DMS114 treated with DMSO at 0.1 percent for 48 hours (cell line): ENCODE results near the gene FIGN.

Experiments
- DNase-seq: peaks from one replicate; lab custom pipeline; 2025; ENCODE audit not compliant: unreplicated experiment; lab: John Stamatoyannopoulos, UW

FIGN gene

GRCh38 chr2:163737190-163737439 is 1.3 kb upstream of the FIGN start:
- DNase-seq = peak; percentile 76

- DNase-seq = no peak
These were observed 803 bp upstream of the FIGN start for GRCh38 chr2:163736433-163737189.

GRCh38 chr2:163734881-163735684 is 725 bp downstream of the FIGN start:
- DNase-seq = peak; percentile 95

GRCh38 chr2:163734401-163734800 is 1.4 kb downstream of the FIGN start:
- DNase-seq = no peak

- peak; percentile 62 for DNase-seq
These were observed 1.9 kb downstream of the FIGN start for GRCh38 chr2:163733956-163734355.

- peak; percentile 68 for DNase-seq
These were observed 2.4 kb downstream of the FIGN start for GRCh38 chr2:163733301-163733938.

- peak; percentile 51 for DNase-seq
These were observed 3.1 kb downstream of the FIGN start for GRCh38 chr2:163732727-163733126.

GRCh38 chr2:163731735-163732134 is 4.1 kb downstream of the FIGN start:
- peak; percentile 56 for DNase-seq

GRCh38 chr2:163730556-163730955 is 5.3 kb downstream of the FIGN start:
- no peak for DNase-seq

GRCh38 chr2:163729636-163730273 is 6.1 kb downstream of the FIGN start:
- no peak for DNase-seq

- DNase-seq = no peak
These were observed 11.9 kb downstream of the FIGN start for GRCh38 chr2:163723881-163724280.

- peak; percentile 64 for DNase-seq
These were observed 12.5 kb downstream of the FIGN start for GRCh38 chr2:163723348-163723747.

GRCh38 chr2:163719331-163719730 is 16.5 kb downstream of the FIGN start:
- DNase-seq = no peak

- DNase-seq = peak; percentile 82
These were observed 17.7 kb downstream of the FIGN start for GRCh38 chr2:163717993-163718680.

- DNase-seq = peak; percentile 83
These were observed 18.3 kb downstream of the FIGN start for GRCh38 chr2:163717515-163717914.

GRCh38 chr2:163716101-163716500 is 19.7 kb downstream of the FIGN start:
- no peak for DNase-seq

GRCh38 chr2:163715668-163716067 is 20.1 kb downstream of the FIGN start:
- DNase-seq = no peak

GRCh38 chr2:163715199-163715598 is 20.6 kb downstream of the FIGN start:
- DNase-seq = peak; percentile 50

- peak; percentile 66 for DNase-seq
These were observed 22.1 kb downstream of the FIGN start for GRCh38 chr2:163713534-163714311.

- peak; percentile 66 for DNase-seq
These were observed 24.1 kb downstream of the FIGN start for GRCh38 chr2:163711699-163712098.
